IMR-90 (cell line): ENCODE results near the gene EEF1AKMT2. TPM values are rescaled to one million over a fixed set of nuclear protein-coding genes. Genes with fewer than 3 reads are reported as not detected.

Experiments used
- ATAC-seq: fragments of 200-7000 bp; cut with Tn5 transposase; 2 replicates; pipeline ENCODE4 v1.9.1; 2020; ENCODE audit warnings: low read depth, mild to moderate bottlenecking, moderate library complexity
- BruUV-seq: library from RNA; stranded (reverse); fragments of 400-500 nt; replicated peaks from 2 replicates; lab custom pipeline; 2021; lab: Mats Ljungman, UMichigan
- CTCF ChIA-PET: fragments of 300-600 bp; formaldehyde crosslinking; extraction: SDS; loops from one replicate; lab custom pipeline; 2021; ENCODE audit warnings: antibody characterized with exemption; lab: Yijun Ruan, JAX
- POLR2A ChIA-PET: fragments of 300-600 bp; sonication (Branson Sonifier 250); formaldehyde crosslinking; loops from one replicate; lab custom pipeline; 2022; ENCODE audit warnings: antibody characterized with exemption; ENCODE audit not compliant: unreplicated experiment; lab: Charles Lee
- DNase-seq: peaks from one replicate; pipeline ENCODE4 v3.0.0; 2013
- H2AFZ ChIP-seq: replicated peaks from 2 replicates; pipeline ENCODE3; 2013; ENCODE audit warnings: low read length, mild to moderate bottlenecking; ENCODE audit not compliant: poor library complexity
- H2AK5ac ChIP-seq: 2 replicates; pipeline ENCODE4 v1.6.1; 2013; ENCODE audit warnings: low read depth, low read length, inconsistent platforms
- H2AK9ac ChIP-seq: replicated peaks from 2 replicates; pipeline ENCODE3; 2013; ENCODE audit warnings: mild to moderate bottlenecking, low read depth, low read length, moderate library complexity; ENCODE audit not compliant: poor library complexity
- H2BK120ac ChIP-seq: 2 replicates; pipeline ENCODE4 v1.6.1; 2013; ENCODE audit warnings: low read depth, low read length, inconsistent platforms
- H2BK15ac ChIP-seq: 3 replicates; pipeline ENCODE4 v1.6.1; 2013; ENCODE audit warnings: low read depth, low read length, inconsistent platforms
- H2BK20ac ChIP-seq: 2 replicates; pipeline ENCODE4 v1.6.1; 2013; ENCODE audit warnings: low read depth, mild to moderate bottlenecking, inconsistent platforms, low read length, moderate library complexity
- H2BK5ac ChIP-seq: 2 replicates; pipeline ENCODE4 v1.6.1; 2013; ENCODE audit warnings: mild to moderate bottlenecking, low read depth, low read length, inconsistent platforms; ENCODE audit not compliant: poor library complexity, severe bottlenecking
- H3K14ac ChIP-seq: replicated peaks from 2 replicates; pipeline ENCODE4 v1.6.1; 2013; ENCODE audit warnings: low read depth, low read length, inconsistent platforms
- H3K18ac ChIP-seq: 2 replicates; pipeline ENCODE4 v1.6.1; 2013; ENCODE audit warnings: low read depth, low read length, control low read depth
- H3K23ac ChIP-seq: 2 replicates; pipeline ENCODE4 v1.6.1; 2013; ENCODE audit warnings: low read depth, low read length, inconsistent platforms
- H3K27ac ChIP-seq: 2 replicates; pipeline ENCODE4 v1.5.1; 2013; ENCODE audit warnings: mild to moderate bottlenecking, control low read depth, low read length; ENCODE audit not compliant: insufficient read depth
- H3K27me3 ChIP-seq: 2 replicates; pipeline ENCODE4 v1.6.1; 2013; ENCODE audit warnings: low read length; ENCODE audit not compliant: control insufficient read depth, insufficient read depth
- H3K36me3 ChIP-seq: 2 replicates; pipeline ENCODE4 v1.6.1; 2013; ENCODE audit warnings: low read length, mixed read lengths; ENCODE audit not compliant: control insufficient read depth, insufficient read depth
- H3K4ac ChIP-seq: 2 replicates; pipeline ENCODE4 v1.6.1; 2013; ENCODE audit warnings: low read depth, low read length, inconsistent platforms
- H3K4me1 ChIP-seq: 2 replicates; pipeline ENCODE4 v1.6.1; 2013; ENCODE audit warnings: low read length, mixed read lengths; ENCODE audit not compliant: control insufficient read depth, insufficient read depth
- H3K4me2 ChIP-seq: 2 replicates; pipeline ENCODE4 v1.6.1; 2013; ENCODE audit warnings: low read depth, mild to moderate bottlenecking, control low read depth, low read length, moderate library complexity
- H3K4me3 ChIP-seq: 2 replicates; pipeline ENCODE4 v1.5.1; 2013; ENCODE audit warnings: low read depth, mild to moderate bottlenecking, control low read depth, low read length, moderate library complexity; ENCODE audit not compliant: insufficient read depth
- H3K56ac ChIP-seq: 2 replicates; pipeline ENCODE4 v1.6.1; 2013; ENCODE audit warnings: low read length, inconsistent platforms; ENCODE audit not compliant: insufficient read depth; ENCODE audit errors: extremely low read depth
- H3K79me1 ChIP-seq, 2 experiments: 2 replicates each; pipeline ENCODE4 v1.6.1; 2013; ENCODE audit warnings: low read length in 2 of 2, inconsistent platforms in 1 of 2, low read depth in 1 of 2
- H3K9ac ChIP-seq: 2 replicates; pipeline ENCODE4 v1.6.1; 2013; ENCODE audit warnings: low read depth, low read length, control low read depth
- H3K9me1 ChIP-seq: 2 replicates; pipeline ENCODE4 v1.6.1; 2013; ENCODE audit warnings: low read length, inconsistent platforms; ENCODE audit not compliant: insufficient read depth
- H3K9me3 ChIP-seq: 2 replicates; pipeline ENCODE4 v1.6.1; 2013; ENCODE audit warnings: low read length; ENCODE audit not compliant: control insufficient read depth, insufficient read depth
- H4K20me1 ChIP-seq: 2 replicates; pipeline ENCODE4 v1.6.1; 2013; ENCODE audit warnings: low read length, inconsistent platforms; ENCODE audit not compliant: insufficient read depth
- H4K5ac ChIP-seq: 2 replicates; pipeline ENCODE4 v1.6.1; 2013; ENCODE audit warnings: mild to moderate bottlenecking, low read depth, low read length, control low read depth
- H4K8ac ChIP-seq, 2 experiments: 2 replicates each; pipeline ENCODE4 v1.6.1; 2013; ENCODE audit warnings: low read depth in 2 of 2, low read length in 2 of 2, control low read depth in 1 of 2, inconsistent platforms in 1 of 2
- H4K91ac ChIP-seq: 2 replicates; pipeline ENCODE4 v1.6.1; 2013; ENCODE audit warnings: low read depth, low read length, inconsistent platforms; ENCODE audit not compliant: insufficient read depth
- BHLHE40 ChIP-seq: fragments of 150-350 bp; IDR thresholded peaks from 2 replicates; pipeline ENCODE4 v1.6.1; 2016; ENCODE audit warnings: mild to moderate bottlenecking, low read depth, low read length
- CEBPB ChIP-seq: IDR thresholded peaks from 2 replicates; pipeline ENCODE4 v1.6.1; 2012; ENCODE audit warnings: low read depth, low read length, improper control_type of control experiment
- CTCF ChIP-seq: conservative IDR thresholded peaks from 2 replicates; pipeline ENCODE4 v1.5.1; 2012; ENCODE audit warnings: mild to moderate bottlenecking, low read depth, low read length, improper control_type of control experiment
- ELK1 ChIP-seq: fragments of 150-350 bp; IDR thresholded peaks from 2 replicates; pipeline ENCODE4 v1.6.1; 2016; ENCODE audit warnings: low read depth, mild to moderate bottlenecking, low read length, moderate library complexity, borderline replicate concordance
- FOS ChIP-seq: fragments of 150-350 bp; IDR thresholded peaks from 2 replicates; pipeline ENCODE4 v1.6.1; 2016; ENCODE audit warnings: low read depth, low read length
- MAZ ChIP-seq: IDR thresholded peaks from 2 replicates; pipeline ENCODE4 v1.6.1; 2012; ENCODE audit warnings: low read depth, mild to moderate bottlenecking, low read length, improper control_type of control experiment, moderate library complexity, borderline replicate concordance
- MXI1 ChIP-seq: IDR thresholded peaks from 2 replicates; pipeline ENCODE4 v1.6.1; 2012; ENCODE audit warnings: low read depth, mild to moderate bottlenecking, low read length, moderate library complexity, borderline replicate concordance
- NFE2L2 ChIP-seq: fragments of 150-350 bp; IDR thresholded peaks from 2 replicates; pipeline ENCODE4 v1.6.1; 2016; ENCODE audit warnings: low read depth, mild to moderate bottlenecking, low read length
- POLR2A ChIP-seq: IDR thresholded peaks from 2 replicates; pipeline ENCODE4 v1.6.1; 2012; ENCODE audit warnings: mild to moderate bottlenecking, low read depth, low read length
- RAD21 ChIP-seq: IDR thresholded peaks from 2 replicates; pipeline ENCODE4 v1.6.1; 2012; ENCODE audit warnings: low read length, improper control_type of control experiment
- RCOR1 ChIP-seq: IDR thresholded peaks from 2 replicates; pipeline ENCODE4 v1.6.1; 2012; ENCODE audit warnings: mild to moderate bottlenecking, low read length, improper control_type of control experiment; ENCODE audit not compliant: insufficient replicate concordance
- RFX5 ChIP-seq: IDR thresholded peaks from 2 replicates; pipeline ENCODE4 v1.8.0; 2012; ENCODE audit warnings: low read depth, mild to moderate bottlenecking, low read length, moderate library complexity
- SMC3 ChIP-seq: fragments of 150-350 bp; IDR thresholded peaks from 2 replicates; pipeline ENCODE4 v1.6.1; 2016; ENCODE audit warnings: low read depth, mild to moderate bottlenecking, antibody characterized with exemption, low read length, moderate library complexity
- WGBS, 2 experiments: methylation state at CpG; one replicate each; pipeline versions ENCODE4 v1.1.5 to v1.1.7; 2013; ENCODE audit warnings: missing lambda C conversion rate in 2 of 2; ENCODE audit not compliant: insufficient read length in 1 of 2; ENCODE audit errors: extremely low coverage in 2 of 2; 5-methylcytosine and 5-hydroxymethylcytosine counted together
- dilution Hi-C: fragments of 300-500 bp; cut with HindIII; formaldehyde crosslinking; loops from one replicate; pipeline ENCODE4 v1.14.3; 2018; ENCODE audit warnings: low sequenced_read_pairs; ENCODE audit not compliant: unreplicated experiment
- in situ Hi-C: fragments of 300-500 bp; cut with MboI; formaldehyde crosslinking; loops from 3 replicates; pipeline ENCODE4 v1.14.3; 2019; ENCODE audit warnings: low sequenced_read_pairs, inconsistent platforms, mixed read lengths
- intact Hi-C: fragments of 100-400 bp; cut with micrococcal nuclease; formaldehyde crosslinking; loops from 2 replicates; pipeline ENCODE4 v1.10.0; 2022
- polyA plus RNA-seq, 3 experiments: library from polyadenylated mRNA; depleted of rRNA; stranded (reverse); fragments of >200 nt; gene quantifications; 2 replicates each; pipeline ENCODE4 v1.2.3, GENCODE V29; 2012; ENCODE audit warnings: low replicate concordance in 1 of 3
- total RNA-seq: library from RNA; depleted of rRNA; stranded (reverse); fragments of >200 nt; gene quantifications from 2 replicates; pipeline ENCODE4 v1.2.3, GENCODE V29; 2012

The EEF1AKMT2 gene
- total and polyA plus RNA-seq, 2 of the 4 experiments (the other 2 are of a cell fraction), result 9.7 to 12.7 TPM

- Histone ChIP-seq H3K4me3 (no peak overlapping the region), H3K56ac (no peak overlapping the region), H2BK5ac (no peak overlapping the region), H4K5ac (no peak overlapping the region), H3K9ac (no peak overlapping the region), H2BK15ac (no peak overlapping the region), H2AK5ac (no peak overlapping the region), H3K4ac (no peak overlapping the region), H3K23ac (peak overlapping the region; percentile 74), H2AK9ac (no peak overlapping the region), H2AFZ (no peak overlapping the region), H3K4me2 (no peak overlapping the region; the same call in 1 of the 2 replicates), H3K4me1 (peaks cover 14% of the 10 kb centered on the region), H2BK120ac (no peak overlapping the region), H3K9me1 (no peaks in the 10 kb centered on the region; the same call in 1 of the 2 replicates), H3K27me3 (no peaks in the 10 kb centered on the region), H3K36me3 (no peaks in the 10 kb centered on the region), H3K79me1 (peaks cover 3 to 41% of the 10 kb centered on the region in 2 experiments), H3K18ac (no peak overlapping the region), H2BK20ac (no peak overlapping the region), H3K27ac (no peak overlapping the region), H4K91ac (no peak overlapping the region), H4K20me1 (peaks cover 21% of the 10 kb centered on the region), H3K14ac (no peak overlapping the region), H4K8ac (no peak overlapping the region), H3K9me3 (no peaks in the 10 kb centered on the region)
- in situ Hi-C loops, result loop anchor here (5.0 kb wide), 1 partner anchor 205 kb away; no protein-coding TSS in a partner anchor
- intact Hi-C loops, result loop anchor here (1.0 to 5.0 kb wide), 7 partner anchors 40 to 750 kb away; partner anchors contain the start of gene OAT
- TF ChIP-seq NFE2L2 (no peak), POLR2A (no peak), ELK1 (no peak), RCOR1 (no peak), MXI1 (no peak), BHLHE40 (no peak), FOS (no peak), RFX5 (no peak), CTCF (no peak), SMC3 (no peak), RAD21 (no peak), MAZ (no peak), CEBPB (no peak)
- ChIA-PET POLR2A (no interaction called here), CTCF (interaction anchor here (0.6 to 2.4 kb wide), 12 partner anchors 17 to 212 kb away, joined by 3 to 12 read pairs (median 4); no protein-coding TSS in a partner anchor)
- no peak for ATAC-seq
- no peak for DNase-seq
- dilution Hi-C loops, result no loop called here
- WGBS, 2 experiments, result 92% methylated on average over 4 of the region's 9 CpGs; no CpG with 5 or more reads in 1 of the 2 experiments
- no TSS peak for BruUV-seq
Observed at GRCh38 chr10:124741922-124742412, 49.7 kb downstream of the EEF1AKMT2 start.
